GM10266 (cell line): ENCODE measurements around the gene TWNK.

Experiments used
- DNase-seq: peaks from one replicate; pipeline ENCODE4 v3.0.0; 2012; ENCODE audit errors: extremely low spot score
- TF ChIP-seq, protein P1 (sequence below): IDR thresholded peaks from 2 replicates; pipeline ENCODE4 v1.5.1; 2012; ENCODE audit warnings: mild to moderate bottlenecking, low read depth; ENCODE audit not compliant: control insufficient read depth, insufficient read depth; ENCODE audit errors: missing control alignments

TWNK gene

DNA sequence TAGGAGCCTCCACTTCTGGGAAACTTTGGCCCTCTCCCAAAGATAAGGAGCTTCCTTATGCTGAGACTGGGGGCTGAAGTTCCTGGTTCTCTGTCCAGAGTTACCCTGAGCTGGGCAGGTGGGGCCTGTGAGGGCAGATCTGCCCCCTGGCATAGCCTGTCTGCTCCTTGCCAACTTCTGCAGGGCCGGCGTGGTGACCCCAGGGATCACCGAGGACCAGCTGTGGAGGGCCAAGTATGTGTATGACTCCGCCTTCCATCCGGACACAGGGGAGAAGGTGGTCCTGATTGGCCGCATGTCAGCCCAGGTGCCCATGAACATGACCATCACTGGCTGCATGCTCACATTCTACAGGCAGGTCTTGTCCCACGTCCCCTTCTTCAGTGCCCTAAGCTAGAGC, 48.0 kb downstream of the TWNK start:
- TF ChIP-seq, protein P1, sequence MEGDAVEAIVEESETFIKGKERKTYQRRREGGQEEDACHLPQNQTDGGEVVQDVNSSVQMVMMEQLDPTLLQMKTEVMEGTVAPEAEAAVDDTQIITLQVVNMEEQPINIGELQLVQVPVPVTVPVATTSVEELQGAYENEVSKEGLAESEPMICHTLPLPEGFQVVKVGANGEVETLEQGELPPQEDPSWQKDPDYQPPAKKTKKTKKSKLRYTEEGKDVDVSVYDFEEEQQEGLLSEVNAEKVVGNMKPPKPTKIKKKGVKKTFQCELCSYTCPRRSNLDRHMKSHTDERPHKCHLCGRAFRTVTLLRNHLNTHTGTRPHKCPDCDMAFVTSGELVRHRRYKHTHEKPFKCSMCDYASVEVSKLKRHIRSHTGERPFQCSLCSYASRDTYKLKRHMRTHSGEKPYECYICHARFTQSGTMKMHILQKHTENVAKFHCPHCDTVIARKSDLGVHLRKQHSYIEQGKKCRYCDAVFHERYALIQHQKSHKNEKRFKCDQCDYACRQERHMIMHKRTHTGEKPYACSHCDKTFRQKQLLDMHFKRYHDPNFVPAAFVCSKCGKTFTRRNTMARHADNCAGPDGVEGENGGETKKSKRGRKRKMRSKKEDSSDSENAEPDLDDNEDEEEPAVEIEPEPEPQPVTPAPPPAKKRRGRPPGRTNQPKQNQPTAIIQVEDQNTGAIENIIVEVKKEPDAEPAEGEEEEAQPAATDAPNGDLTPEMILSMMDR = no peak
- no peak for DNase-seq

DNA sequence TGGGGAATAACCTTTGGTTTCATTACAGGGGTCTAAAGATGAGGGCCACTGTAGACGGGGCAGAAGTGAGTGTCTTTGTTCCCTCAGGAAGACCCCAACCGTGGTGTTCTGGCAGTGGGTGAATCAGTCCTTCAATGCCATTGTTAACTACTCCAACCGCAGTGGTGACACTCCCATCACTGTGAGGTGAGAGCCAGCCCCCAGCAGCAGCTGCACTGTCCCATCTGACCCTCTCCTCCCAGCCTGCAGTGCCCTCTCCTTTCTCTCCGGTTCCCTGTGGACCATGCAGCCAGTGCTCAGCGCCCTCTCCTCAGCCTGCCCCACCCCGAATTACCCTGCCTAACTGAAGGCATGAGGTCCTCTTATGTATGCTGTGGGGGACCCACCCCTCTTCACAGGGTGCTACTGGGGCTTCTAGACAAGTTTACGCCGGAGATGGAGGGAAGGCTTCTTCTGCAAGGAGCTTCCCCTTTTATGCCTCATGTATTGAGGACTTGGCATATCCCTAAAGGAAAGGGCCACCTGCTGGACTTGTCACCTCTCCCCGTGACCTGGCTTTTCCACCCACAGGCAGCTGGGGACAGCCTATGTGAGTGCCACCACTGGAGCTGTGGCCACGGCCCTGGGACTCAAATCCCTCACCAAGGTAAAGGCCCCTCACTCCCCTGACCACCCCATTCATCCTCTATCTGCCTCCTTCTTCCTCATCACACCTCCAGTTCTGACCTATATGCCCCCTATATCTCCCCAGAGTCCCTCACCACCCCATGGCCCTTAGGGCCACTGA, 48.8 kb downstream of the TWNK start:
- no peak for DNase-seq
- TF ChIP-seq, protein P1 = no peak

DNA sequence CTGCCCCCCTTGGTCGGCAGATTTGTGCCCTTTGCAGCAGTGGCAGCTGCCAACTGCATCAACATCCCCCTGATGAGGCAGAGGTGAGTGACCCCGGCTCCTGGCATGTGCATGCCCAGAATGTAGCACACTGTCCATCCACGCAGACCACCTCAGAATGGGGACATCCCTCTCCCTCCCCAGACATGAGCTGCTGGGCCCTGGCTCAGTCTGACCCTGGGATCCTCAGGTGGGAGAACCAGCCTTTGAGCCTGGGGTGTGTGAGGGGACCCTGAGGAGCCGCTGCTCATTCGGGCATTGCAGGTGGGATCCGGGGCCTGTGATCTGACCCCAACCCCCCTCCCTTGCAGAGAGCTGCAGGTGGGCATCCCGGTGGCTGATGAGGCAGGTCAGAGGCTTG, 49.4 kb downstream of the TWNK start:
- no peak for DNase-seq
- TF ChIP-seq, protein P1 = no peak

DNA sequence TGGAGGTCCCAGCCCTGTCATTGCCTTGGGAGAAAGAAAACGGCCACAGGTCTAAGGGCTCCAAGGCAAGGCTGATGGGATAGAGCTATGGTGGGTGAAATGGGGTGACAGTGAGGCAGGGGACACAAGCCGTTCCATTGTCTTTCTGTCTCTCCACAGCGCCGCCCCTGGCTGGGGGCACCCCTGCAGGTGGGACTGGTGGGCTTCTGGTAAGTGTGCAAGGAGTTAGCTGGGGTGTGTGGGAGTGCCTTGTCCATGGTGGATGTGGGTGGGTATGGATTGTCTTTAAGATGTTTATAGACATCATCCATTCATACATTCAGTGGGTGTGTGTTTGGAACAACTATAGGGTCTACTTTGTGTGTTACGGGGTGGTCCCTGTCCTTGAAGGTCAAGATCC, 51.1 kb downstream of the TWNK start:
- no peak for DNase-seq
- TF ChIP-seq, protein P1 = no peak

DNA sequence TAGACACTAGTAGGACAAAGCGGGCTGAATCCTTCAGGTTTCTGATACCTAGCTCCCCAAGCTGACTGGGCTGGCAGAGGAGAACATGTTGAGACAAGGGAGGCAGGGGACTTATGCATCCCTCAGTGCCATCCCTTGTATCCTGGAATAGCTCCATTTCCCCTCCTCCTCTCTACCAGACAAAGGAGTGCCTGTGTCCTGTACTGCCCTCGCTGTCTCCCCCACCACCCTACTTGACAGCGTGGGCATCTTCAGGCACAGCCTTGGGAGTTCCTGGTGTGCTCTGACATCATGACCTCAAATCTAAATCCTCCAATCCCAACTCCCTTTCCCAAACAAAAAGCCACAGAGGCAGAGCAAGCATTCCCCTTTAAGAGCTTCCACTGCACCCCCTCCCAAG, 52.7 kb downstream of the TWNK start:
- no peak for DNase-seq
- TF ChIP-seq, protein P1 = no peak

DNA sequence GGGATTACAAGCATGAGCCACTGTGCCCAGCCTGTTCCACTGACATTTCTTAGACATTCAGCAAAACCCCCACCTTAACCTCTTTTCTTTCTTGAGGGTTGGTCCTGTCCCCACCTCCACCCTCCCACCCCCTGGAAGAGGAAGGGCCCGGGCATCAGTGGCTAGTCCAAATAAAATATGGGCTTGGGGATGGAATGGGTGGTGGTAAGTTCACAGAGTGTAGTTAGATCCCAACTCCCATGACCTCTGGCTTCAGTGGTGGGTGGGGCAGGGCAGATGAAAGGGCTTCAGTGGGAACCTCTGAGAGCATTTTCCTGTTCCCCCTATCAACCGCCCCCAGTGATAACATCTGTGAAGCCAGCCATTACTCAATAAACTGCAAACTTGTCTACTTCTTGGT, 53.5 kb downstream of the TWNK start:
- TF ChIP-seq, protein P1 = no peak
- no peak for DNase-seq

DNA sequence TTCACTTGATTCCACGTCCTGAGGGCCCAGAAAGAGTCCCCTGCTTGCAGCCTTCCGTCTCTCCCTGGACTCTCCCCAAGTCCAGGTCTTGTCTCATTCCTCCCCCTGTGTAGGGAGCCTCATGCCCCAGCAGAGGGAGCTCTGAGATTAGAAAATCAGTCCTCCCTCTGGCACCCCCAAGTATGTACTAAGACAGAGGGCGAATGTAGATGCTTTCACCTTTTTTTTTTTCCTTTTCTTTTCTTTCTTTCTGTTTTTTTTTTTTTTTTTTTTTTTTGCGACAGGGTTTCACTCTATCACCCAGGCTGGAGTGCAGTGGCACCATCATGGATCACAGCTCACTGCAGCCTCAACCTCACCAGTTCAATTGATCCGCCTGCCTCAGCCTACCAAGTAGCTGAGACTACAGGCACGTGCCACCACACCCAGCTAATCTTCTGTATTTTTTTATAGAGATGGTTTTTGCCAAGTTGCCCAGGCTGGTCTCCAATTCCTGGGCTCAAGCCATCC, 54.0 kb downstream of the TWNK start:
- peak; percentile 87 for DNase-seq
- TF ChIP-seq, protein P1 = peak; percentile 94
